RWPE1 (cell line): ENCODE results near the gene CD47.

Experiments
- CTCF ChIA-PET: fragments of 350-600 bp; sonication (Branson Sonifier 250); formaldehyde crosslinking; extraction: SDS; loops from one replicate; lab custom pipeline; 2021; lab: Yijun Ruan, JAX
- POLR2A ChIA-PET: fragments of 400-600 bp; formaldehyde crosslinking; extraction: SDS; loops from one replicate; lab custom pipeline; 2020; ENCODE audit warnings: antibody characterized with exemption; ENCODE audit not compliant: low non-redundant PET; lab: Yijun Ruan, JAX
- DNase-seq: peaks from one replicate; pipeline ENCODE4 v3.0.0; 2012; ENCODE audit warnings: low spot score
- H3K27ac ChIP-seq: fragments of 450-650 bp; 2 replicates; pipeline ENCODE4 v1.5.1; 2017
- TF ChIP-seq, protein P1 (sequence below): fragments of 450-650 bp; conservative IDR thresholded peaks from 2 replicates; pipeline ENCODE4 v1.5.1; 2017; ENCODE audit warnings: low read depth, mild to moderate bottlenecking

Gene CD47

DNA sequence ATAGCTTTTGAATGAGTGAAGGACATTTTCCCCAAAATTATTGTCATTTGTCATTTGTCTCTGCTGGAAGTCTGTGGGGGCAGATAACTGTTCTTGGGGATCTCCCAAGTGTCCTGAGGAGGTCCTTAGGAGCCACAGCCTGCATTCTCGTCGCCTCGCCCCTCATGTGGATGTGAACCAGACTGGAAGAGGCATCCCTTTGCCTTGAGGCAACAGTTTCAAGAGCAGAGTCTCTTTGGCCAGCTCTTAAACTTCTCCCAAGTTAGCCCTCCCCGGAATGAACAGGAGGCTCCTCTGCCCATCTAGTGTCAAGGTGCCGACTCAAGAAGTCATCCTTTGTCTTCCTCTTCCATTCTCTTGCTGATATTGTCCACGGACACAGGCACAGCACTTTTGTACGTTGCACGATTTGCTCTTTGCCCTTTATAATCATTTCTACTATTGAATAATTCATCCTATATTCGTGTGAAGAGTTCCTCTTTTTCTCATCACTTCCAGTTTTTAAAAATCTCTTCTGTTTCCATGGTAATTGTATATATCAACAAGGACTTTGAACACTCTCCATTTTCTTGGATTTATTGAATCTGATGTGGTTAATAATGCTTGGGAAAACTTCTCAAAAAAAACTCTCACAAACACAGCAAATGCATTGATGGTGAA lies 40.8 kb upstream of the CD47 start:
- CTCF ChIA-PET = interaction anchor here (0.5 kb wide), 1 partner anchor 347 kb away, joined by 3 read pairs; no protein-coding TSS in a partner anchor
- POLR2A ChIA-PET = no interaction called here
- TF ChIP-seq, protein P1, sequence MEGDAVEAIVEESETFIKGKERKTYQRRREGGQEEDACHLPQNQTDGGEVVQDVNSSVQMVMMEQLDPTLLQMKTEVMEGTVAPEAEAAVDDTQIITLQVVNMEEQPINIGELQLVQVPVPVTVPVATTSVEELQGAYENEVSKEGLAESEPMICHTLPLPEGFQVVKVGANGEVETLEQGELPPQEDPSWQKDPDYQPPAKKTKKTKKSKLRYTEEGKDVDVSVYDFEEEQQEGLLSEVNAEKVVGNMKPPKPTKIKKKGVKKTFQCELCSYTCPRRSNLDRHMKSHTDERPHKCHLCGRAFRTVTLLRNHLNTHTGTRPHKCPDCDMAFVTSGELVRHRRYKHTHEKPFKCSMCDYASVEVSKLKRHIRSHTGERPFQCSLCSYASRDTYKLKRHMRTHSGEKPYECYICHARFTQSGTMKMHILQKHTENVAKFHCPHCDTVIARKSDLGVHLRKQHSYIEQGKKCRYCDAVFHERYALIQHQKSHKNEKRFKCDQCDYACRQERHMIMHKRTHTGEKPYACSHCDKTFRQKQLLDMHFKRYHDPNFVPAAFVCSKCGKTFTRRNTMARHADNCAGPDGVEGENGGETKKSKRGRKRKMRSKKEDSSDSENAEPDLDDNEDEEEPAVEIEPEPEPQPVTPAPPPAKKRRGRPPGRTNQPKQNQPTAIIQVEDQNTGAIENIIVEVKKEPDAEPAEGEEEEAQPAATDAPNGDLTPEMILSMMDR = no peak
- H3K27ac ChIP-seq = peak overlapping the region; percentile 79
- peak; percentile 40 for DNase-seq

DNA sequence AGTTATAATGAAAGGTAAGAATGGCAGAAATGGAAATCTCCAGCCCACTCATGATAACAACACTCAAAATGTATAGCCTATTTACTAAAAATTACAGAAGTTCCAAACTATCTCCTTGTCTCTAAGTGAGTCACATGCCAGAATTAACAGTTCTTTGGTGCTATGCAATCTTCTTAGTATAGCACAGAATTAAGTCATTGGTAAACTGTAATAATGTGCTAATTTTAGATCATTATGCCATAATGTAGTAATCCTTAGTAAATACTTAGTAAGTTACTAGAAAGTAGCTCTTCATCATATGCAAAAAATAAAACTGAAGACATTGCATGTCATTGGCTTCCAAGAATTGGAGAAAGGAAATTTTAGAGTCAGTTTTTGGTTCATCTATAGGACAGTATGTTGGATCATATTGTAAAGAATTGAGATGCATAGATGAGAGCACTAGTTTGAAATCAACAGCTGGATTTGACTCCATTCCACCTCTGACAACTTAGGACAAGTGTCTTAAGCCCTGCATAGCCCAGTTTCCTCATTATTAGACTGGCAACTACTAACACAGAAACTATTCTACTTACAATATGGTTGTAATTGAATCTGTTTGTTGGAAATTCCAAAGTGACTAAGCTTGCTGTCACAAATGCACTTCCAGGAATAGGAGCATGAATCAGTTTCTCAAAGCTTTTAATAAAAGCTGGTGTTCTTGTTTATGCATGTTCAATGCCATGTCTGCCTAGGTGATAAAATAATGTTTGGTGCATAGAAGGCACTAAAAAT lies 40.1 kb upstream of the CD47 start:
- ChIA-PET CTCF (interaction anchor here (0.9 kb wide), 1 partner anchor 363 kb away, joined by 4 read pairs; no protein-coding TSS in a partner anchor), POLR2A (no interaction called here)
- DNase-seq = peak; percentile 79
- peak overlapping the region; percentile 79 for H3K27ac ChIP-seq
- TF ChIP-seq, protein P1 = no peak

DNA sequence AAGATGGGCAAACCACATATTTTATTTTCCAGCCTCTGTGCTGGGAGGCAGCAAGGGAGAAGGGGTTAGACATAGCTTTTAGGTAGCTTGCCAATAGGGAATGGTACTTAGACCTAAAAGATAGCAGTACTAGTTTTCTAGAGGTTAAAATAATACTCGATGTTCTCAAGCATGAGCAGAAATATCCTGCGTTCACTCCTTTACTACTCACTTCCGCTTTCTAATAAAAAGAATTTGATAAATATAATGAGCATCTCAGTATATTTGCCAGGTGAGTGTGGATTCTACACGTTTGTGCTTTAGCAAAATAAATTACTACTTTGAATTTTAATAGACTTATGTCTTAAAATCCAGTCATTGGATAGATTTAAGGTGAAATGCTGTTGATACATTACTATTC lies 39.4 kb upstream of the CD47 start:
- no peak for DNase-seq
- ChIA-PET POLR2A (no interaction called here), CTCF (interaction anchor here (0.9 kb wide), 1 partner anchor 364 kb away, joined by 4 read pairs; no protein-coding TSS in a partner anchor)
- H3K27ac ChIP-seq = no peak overlapping the region
- TF ChIP-seq, protein P1 = no peak

DNA sequence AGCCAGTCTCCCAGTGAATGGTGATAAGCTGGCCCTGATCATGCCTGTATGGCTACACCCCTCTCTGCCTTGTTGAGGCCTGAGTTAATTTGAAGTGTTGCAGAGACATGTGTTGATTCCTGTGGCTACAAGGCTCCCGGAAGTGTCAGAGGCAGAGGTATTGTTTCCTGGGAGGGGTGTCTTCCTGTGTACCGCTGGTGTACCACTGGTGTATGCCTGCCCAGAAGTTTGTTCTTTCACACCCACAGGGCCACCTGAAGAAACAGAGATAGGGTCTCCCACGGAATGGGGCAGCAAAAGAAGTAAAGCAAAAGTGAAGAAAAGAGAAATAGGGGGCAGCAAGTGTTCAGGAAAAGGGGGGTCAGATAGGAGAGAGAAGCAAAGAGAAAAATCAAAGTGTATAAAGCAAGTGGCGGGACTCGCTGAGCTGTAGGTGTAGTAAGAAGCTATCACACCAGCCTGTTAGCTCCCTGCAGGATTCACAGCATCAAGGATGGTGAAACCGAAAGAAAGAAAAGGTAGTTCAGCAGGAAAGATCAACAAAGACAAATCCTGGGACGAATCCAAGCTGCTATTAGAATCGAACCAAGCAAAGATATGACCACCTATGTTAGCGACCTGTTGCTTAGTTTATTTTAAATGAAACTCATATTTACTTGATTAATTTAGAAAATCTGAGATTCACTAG lies 36.6 kb upstream of the CD47 start:
- CTCF ChIA-PET = interaction anchor here (0.6 kb wide), 1 partner anchor 195 kb away, joined by 3 read pairs; no protein-coding TSS in a partner anchor
- TF ChIP-seq, protein P1 = no peak

DNA sequence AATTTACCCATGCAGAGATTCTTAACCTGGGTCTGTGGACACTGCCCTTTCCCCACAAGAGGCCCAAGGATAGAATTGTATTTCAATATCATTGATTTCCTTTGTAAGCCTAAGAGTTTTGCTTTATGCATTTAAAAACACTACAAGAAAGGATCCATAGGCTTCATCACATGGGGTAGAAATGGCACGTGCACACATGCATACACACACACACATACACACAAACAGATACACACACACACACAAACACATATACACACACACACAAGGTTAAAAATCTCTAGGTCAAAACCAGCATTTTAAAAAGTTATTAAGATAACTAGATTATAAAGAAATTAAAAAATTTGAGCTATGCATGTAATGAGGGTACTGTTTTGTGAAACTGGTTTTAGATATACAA lies 35.5 kb upstream of the CD47 start:
- POLR2A ChIA-PET = no interaction called here
- CTCF ChIA-PET = interaction anchor here (0.6 to 1.0 kb wide), 2 partner anchors 199 to 812 kb away, joined by 3 to 4 read pairs; no protein-coding TSS in a partner anchor
- TF ChIP-seq, protein P1 = no peak
- no peak overlapping the region for H3K27ac ChIP-seq
- DNase-seq = no peak

More for the DNA sequence above, 36.6 kb upstream of the CD47 start:
- POLR2A ChIA-PET = no interaction called here
- peak; percentile 17 for DNase-seq
- peak overlapping the region; percentile 30; the same call in 1 of the 2 replicates for H3K27ac ChIP-seq
